ENCODE data around the gene CLEC7A. TPM values are rescaled to one million over a fixed set of nuclear protein-coding genes. Genes with fewer than 3 reads are reported as not detected.

CLEC7A gene
- total RNA-seq, 2 experiments from 2014 or later, result not detected

DNA sequence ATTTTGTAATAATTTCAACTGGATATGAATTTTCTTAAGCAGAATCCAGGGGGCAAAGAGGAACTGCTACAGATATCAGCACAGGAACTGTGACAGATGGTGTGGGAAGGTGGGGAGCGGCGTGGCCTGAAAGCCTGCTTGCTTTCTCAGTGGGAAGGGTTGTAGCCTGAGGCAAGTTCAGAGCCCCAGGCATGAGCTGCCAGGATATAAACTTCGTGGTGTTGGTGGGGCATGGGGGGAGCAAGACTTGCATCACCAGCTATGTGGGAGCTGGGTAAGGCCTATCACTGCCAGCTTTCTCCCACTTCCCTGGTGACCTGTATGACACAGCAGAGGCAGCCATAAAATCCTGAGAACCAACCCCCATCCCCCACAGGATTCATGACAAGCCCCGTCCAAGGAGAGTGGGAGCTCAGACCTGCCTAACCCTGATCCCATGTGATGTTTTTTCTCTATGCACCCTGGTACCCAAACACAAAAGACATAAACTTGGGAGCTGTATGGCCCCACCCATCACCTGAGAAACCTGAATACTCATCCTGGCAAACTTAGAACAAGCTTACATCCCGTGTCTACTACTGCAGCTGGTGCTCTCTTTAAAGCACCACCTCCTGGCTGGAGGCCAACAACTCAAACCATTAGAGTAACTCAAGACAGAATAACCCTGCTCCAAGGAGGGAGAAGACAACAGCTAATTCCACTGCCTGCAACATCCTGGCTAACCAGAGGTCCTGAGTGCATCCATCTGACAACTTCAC is 47.7 kb downstream of the CLEC7A start:
- no peak for DNase-seq
- no peaks in the 10 kb centered on the region for H3K27me3 Mint-ChIP-seq (ENCODE audit: low read depth)
- intact Hi-C loops (cut with micrococcal nuclease), result no loop called here
- H3K27ac Mint-ChIP-seq, result no peak overlapping the region
- peaks cover 2% of the 10 kb centered on the region for H3K36me3 Mint-ChIP-seq (ENCODE audit: low read depth)
- no peaks in the 10 kb centered on the region for H3K4me1 Mint-ChIP-seq (ENCODE audit: low read depth)
- CTCF ChIA-PET, result no interaction called here
- H3K9me3 Mint-ChIP-seq, result peaks cover 9% of the 10 kb centered on the region
- no peak overlapping the region for H3K4me3 Mint-ChIP-seq

DNA sequence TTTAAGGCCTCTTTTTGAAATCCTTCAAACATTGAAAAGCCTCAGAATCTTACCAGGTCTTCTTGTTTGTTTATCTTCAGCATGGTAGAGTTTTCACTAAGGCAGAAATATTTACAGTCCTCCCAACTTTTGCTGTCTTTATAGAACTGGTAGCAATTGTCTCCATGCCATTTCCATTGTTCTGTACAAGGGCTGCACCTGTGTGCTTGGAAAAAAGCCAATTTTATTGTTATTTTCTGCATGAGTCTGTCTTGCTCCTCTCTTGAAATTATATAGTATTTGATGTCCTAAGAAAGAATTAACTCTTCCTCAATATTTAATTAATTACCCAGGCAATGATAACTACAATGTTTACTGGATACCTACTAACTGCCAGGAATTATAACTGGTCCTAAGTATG is 54.5 kb downstream of the CLEC7A start:
- H3K27ac Mint-ChIP-seq, result no peak overlapping the region
- H3K4me1 Mint-ChIP-seq (ENCODE audit: low read depth), result no peaks in the 10 kb centered on the region
- H3K4me3 Mint-ChIP-seq, result no peak overlapping the region
- no peaks in the 10 kb centered on the region for H3K36me3 Mint-ChIP-seq (ENCODE audit: low read depth)
- intact Hi-C loops (cut with micrococcal nuclease), result no loop called here
- CTCF ChIA-PET, result no interaction called here
- H3K27me3 Mint-ChIP-seq (ENCODE audit: low read depth), result peaks cover 3% of the 10 kb centered on the region
- DNase-seq, result no peak
- H3K9me3 Mint-ChIP-seq, result no peaks in the 10 kb centered on the region

DNA sequence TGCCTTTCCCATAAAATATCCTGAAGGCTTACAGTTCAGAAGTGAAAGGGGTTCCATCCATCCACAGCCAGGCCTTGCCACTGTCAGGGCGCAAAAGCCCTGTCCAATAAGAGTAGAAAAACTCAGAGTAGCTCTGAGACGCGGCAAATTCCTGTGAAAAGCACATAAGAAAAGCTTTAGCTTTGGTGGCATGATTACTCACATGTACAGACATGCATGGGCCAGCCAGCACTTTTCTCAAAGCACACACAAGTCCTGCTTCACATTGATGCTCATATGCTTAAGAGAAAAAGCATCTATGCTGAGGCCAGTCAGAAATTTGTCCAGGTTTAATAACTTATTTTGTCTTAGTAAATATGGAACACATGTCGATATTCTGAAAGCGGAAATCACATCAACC is 56.7 kb downstream of the CLEC7A start:
- no peaks in the 10 kb centered on the region for H3K9me3 Mint-ChIP-seq
- CTCF ChIA-PET, result no interaction called here
- no peaks in the 10 kb centered on the region for H3K4me1 Mint-ChIP-seq (ENCODE audit: low read depth)
- H3K27ac Mint-ChIP-seq, result no peak overlapping the region
- H3K27me3 Mint-ChIP-seq (ENCODE audit: low read depth), result peaks cover 7% of the 10 kb centered on the region
- intact Hi-C loops (cut with micrococcal nuclease), result no loop called here
- H3K4me3 Mint-ChIP-seq, result no peak overlapping the region
- H3K36me3 Mint-ChIP-seq (ENCODE audit: low read depth), result no peaks in the 10 kb centered on the region
- no peak for DNase-seq

DNA sequence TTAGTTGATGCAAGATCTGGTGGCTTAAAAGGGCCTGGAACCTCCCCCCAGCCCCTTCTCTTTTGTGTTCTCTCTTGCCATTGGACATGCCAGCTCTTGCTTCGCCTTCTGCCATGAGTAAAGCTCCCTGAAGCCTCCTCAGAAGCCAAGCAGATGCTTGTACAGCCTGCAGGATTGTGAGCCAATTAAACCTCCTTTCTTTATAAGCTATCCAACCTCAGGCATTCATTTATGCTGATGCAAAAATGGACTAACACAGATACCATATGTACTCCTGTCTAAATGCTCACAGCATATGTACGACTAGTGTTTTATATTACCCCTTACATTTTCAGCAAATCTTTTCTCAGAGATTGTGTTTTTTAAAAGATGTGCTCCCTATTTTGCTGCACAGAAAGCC is 57.9 kb downstream of the CLEC7A start:
- DNase-seq, result no peak
- Mint-ChIP-seq H3K4me3 (no peak overlapping the region), H3K36me3 (ENCODE audit: low read depth) (no peaks in the 10 kb centered on the region), H3K9me3 (no peaks in the 10 kb centered on the region), H3K27ac (no peak overlapping the region), H3K4me1 (ENCODE audit: low read depth) (no peaks in the 10 kb centered on the region), H3K27me3 (ENCODE audit: low read depth) (peaks cover 10% of the 10 kb centered on the region)
- intact Hi-C loops (cut with micrococcal nuclease), result no loop called here
- CTCF ChIA-PET, result no interaction called here

DNA sequence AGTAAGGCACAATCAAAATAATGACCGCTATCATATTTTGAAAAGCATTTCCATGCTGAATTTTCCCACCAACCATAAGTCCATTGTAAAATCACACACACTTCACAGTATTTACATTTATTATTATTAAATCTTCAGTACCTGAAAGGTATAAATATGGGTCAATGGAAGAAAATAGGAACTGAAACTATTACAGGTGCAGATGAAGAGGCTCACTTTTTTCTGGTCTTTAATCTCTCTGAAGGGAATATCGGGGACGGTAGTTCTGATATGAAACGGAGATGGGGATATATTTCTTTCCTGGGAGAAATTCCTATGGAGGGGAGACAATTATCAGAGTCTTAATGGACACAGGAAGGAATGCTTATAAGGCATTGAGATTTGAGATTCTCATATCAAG is 59.6 kb downstream of the CLEC7A start:
- no peak for DNase-seq
- Mint-ChIP-seq H3K36me3 (ENCODE audit: low read depth) (no peaks in the 10 kb centered on the region), H3K27ac (no peak overlapping the region), H3K27me3 (ENCODE audit: low read depth) (peaks cover 10% of the 10 kb centered on the region), H3K9me3 (no peaks in the 10 kb centered on the region), H3K4me3 (no peak overlapping the region), H3K4me1 (ENCODE audit: low read depth) (no peaks in the 10 kb centered on the region)
- intact Hi-C loops (cut with micrococcal nuclease), result no loop called here
- CTCF ChIA-PET, result interaction anchor here (0.7 kb wide), 1 partner anchor 56 kb away, joined by 3 read pairs; no protein-coding TSS in a partner anchor

DNA sequence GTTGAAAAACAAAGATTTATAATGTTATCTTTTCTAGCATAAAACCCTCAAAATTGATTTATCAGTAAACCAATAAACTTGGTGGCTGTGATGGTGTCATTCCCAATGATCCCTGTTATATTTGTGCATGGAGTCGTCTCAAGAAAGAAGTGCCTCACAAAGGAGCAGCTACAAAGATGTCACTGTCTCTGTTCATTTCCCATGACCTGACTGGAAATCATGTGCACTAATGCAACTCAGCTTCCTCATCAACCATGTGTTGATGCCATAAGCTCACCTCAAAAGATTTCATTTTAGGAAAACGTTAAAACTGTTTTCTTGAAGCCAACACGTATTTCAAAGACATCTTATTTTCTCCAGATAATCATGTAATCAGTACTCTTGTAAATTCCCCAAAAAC is 60.0 kb downstream of the CLEC7A start:
- CTCF ChIA-PET, result interaction anchor here (0.7 kb wide), 2 partner anchors 11 to 56 kb away, joined by 3 read pairs; no protein-coding TSS in a partner anchor
- peaks cover 10% of the 10 kb centered on the region for H3K27me3 Mint-ChIP-seq (ENCODE audit: low read depth)
- no peaks in the 10 kb centered on the region for H3K9me3 Mint-ChIP-seq
- no peak overlapping the region for H3K27ac Mint-ChIP-seq
- H3K36me3 Mint-ChIP-seq (ENCODE audit: low read depth), result no peaks in the 10 kb centered on the region
- intact Hi-C loops (cut with micrococcal nuclease), result no loop called here
- no peaks in the 10 kb centered on the region for H3K4me1 Mint-ChIP-seq (ENCODE audit: low read depth)
- no peak for DNase-seq
- no peak overlapping the region for H3K4me3 Mint-ChIP-seq

DNA sequence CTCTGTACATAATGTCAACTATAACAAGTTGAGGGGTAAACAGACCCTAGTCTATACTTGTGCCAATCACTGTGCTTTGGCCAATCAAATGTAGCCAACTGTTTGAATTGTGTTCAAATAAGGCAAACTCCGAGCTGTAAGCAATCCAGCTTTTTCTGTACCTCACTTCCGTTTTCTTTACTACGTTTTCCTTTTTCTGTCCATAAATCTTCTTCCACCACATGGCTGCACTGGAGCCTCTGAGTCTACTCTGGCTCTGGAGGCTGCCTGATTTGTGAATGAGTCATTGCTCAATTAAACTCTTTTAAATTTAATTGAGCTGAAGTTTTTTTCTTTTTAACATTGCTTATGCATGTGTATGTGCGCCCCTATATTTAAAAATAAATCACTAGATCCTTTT is 60.9 kb downstream of the CLEC7A start:
- CTCF ChIA-PET, result interaction anchor here (0.7 kb wide), 1 partner anchor 10 kb away, joined by 3 read pairs; no protein-coding TSS in a partner anchor
- no peak for DNase-seq
- intact Hi-C loops (cut with micrococcal nuclease), result no loop called here
- H3K9me3 Mint-ChIP-seq, result no peaks in the 10 kb centered on the region
- H3K4me1 Mint-ChIP-seq (ENCODE audit: low read depth), result no peaks in the 10 kb centered on the region
- no peaks in the 10 kb centered on the region for H3K36me3 Mint-ChIP-seq (ENCODE audit: low read depth)
- H3K27ac Mint-ChIP-seq, result no peak overlapping the region
- no peak overlapping the region for H3K4me3 Mint-ChIP-seq
- H3K27me3 Mint-ChIP-seq (ENCODE audit: low read depth), result peaks cover 10% of the 10 kb centered on the region

DNA sequence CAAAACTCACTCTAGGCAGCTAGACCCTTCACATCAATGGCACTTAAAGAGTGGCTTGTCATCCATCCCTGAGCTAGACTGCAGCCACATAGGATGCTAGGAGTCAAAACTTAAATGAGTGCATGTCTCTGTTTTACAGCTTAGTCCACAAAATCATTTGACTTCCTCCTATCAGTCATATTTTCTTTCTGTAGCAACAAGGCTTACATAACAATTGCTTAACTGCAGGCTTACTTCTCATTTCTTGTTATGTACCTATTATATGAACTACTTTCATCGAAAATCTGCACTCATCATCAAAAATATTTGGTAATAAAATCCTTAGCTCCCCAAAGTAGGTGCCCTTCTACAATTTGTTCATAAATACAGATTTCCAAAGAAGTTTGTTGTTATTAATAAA is 61.4 kb downstream of the CLEC7A start:
- no peak for DNase-seq
- Mint-ChIP-seq H3K36me3 (ENCODE audit: low read depth) (no peaks in the 10 kb centered on the region), H3K27me3 (ENCODE audit: low read depth) (peaks cover 10% of the 10 kb centered on the region), H3K4me3 (no peak overlapping the region), H3K9me3 (no peaks in the 10 kb centered on the region), H3K27ac (no peak overlapping the region), H3K4me1 (ENCODE audit: low read depth) (no peaks in the 10 kb centered on the region)
- intact Hi-C loops (cut with micrococcal nuclease), result no loop called here
- CTCF ChIA-PET, result no interaction called here

DNA sequence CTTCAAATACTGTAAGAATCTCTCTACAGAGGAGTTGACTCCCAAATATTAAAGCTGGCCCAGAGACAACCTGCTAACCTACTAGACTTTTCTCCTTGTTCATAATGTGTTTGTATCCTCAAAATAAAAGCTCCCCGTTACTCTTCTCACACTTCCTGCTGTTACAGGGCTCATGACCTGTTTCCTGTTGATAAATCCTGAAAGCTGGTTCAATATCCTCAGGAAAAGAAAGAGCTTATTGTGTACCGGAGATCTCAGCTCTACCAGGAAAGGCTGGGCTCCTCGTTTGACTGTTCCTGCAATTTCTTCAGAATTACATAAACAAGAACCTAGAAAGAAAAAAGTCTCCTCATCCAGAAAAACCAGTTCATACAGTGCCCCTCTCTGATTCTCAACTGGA is 62.1 kb downstream of the CLEC7A start:
- H3K9me3 Mint-ChIP-seq, result no peaks in the 10 kb centered on the region
- DNase-seq, result no peak
- H3K27me3 Mint-ChIP-seq (ENCODE audit: low read depth), result peaks cover 10% of the 10 kb centered on the region
- CTCF ChIA-PET, result no interaction called here
- no peaks in the 10 kb centered on the region for H3K4me1 Mint-ChIP-seq (ENCODE audit: low read depth)
- H3K36me3 Mint-ChIP-seq (ENCODE audit: low read depth), result no peaks in the 10 kb centered on the region
- H3K27ac Mint-ChIP-seq, result no peak overlapping the region
- H3K4me3 Mint-ChIP-seq, result no peak overlapping the region
- intact Hi-C loops (cut with micrococcal nuclease), result no loop called here

DNA sequence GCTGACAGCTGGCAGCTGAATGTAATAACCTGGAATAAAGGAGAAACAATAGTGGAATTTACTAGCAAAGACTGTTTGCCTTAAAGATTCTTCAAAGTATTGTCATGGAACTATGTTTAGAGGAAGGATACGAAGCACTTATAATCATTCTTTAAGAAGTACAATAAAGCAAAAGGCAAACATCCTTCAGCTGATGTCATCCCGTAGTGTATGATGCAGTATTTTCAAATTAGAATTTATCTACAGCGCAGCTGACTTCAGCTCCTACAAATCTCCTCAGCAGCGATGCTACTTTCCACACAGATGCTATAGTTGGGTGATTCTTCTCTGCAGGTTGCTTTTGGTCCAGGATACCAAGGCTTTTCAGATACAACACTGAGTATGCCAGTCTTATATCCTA is 62.7 kb downstream of the CLEC7A start:
- Mint-ChIP-seq H3K4me1 (ENCODE audit: low read depth) (no peaks in the 10 kb centered on the region), H3K9me3 (no peaks in the 10 kb centered on the region), H3K36me3 (ENCODE audit: low read depth) (no peaks in the 10 kb centered on the region), H3K27ac (no peak overlapping the region), H3K4me3 (no peak overlapping the region), H3K27me3 (ENCODE audit: low read depth) (peaks cover 10% of the 10 kb centered on the region)
- intact Hi-C loops (cut with micrococcal nuclease), result no loop called here
- CTCF ChIA-PET, result interaction anchor here (0.7 kb wide), 1 partner anchor 324 kb away, joined by 3 read pairs; no protein-coding TSS in a partner anchor
- no peak for DNase-seq

Other genes starting within 250 kb of the CLEC7A start
- gene KLRF2, start 248.7 kb downstream of the CLEC7A start, total RNA-seq, result not detected
- not detected for gene CLEC2A, start 197.8 kb downstream of the CLEC7A start, total RNA-seq
- not detected for gene CLEC12A, start 158.8 kb downstream of the CLEC7A start, total RNA-seq
- gene CLEC1B, start 131.1 kb downstream of the CLEC7A start, total RNA-seq, result not detected
- not detected for gene CLEC12B, start 119.6 kb downstream of the CLEC7A start, total RNA-seq
- gene CLEC9A, start 99.5 kb downstream of the CLEC7A start, total RNA-seq, result not detected
- not detected for gene CLEC1A, start 31.2 kb downstream of the CLEC7A start, total RNA-seq
- not detected for gene OLR1, start 41.9 kb upstream of the CLEC7A start, total RNA-seq
- not detected for gene TMEM52B, start 48.8 kb upstream of the CLEC7A start, total RNA-seq
- 1 to 10 TPM; 3.3 to 4.9 TPM for gene GABARAPL1, start 82.7 kb upstream of the CLEC7A start, total RNA-seq
- under 1 TPM in 1 of 2 experiments, not detected in 1; 0.81 TPM for gene KLRD1, start 177.7 kb upstream of the CLEC7A start, total RNA-seq

All from activated naive CD4-positive, alpha-beta T cell treated with anti-CD3 and anti-CD28 coated beads for 36 hours (primary cell).